ENCODE results near the gene FLOT2. TPM values are rescaled to one million over a fixed set of nuclear protein-coding genes. Genes with fewer than 3 reads are reported as not detected.

FLOT2 gene
- total RNA-seq, 4 donors from 2014 or later = 31.3 to 117 (median 37.4) TPM

DNA sequence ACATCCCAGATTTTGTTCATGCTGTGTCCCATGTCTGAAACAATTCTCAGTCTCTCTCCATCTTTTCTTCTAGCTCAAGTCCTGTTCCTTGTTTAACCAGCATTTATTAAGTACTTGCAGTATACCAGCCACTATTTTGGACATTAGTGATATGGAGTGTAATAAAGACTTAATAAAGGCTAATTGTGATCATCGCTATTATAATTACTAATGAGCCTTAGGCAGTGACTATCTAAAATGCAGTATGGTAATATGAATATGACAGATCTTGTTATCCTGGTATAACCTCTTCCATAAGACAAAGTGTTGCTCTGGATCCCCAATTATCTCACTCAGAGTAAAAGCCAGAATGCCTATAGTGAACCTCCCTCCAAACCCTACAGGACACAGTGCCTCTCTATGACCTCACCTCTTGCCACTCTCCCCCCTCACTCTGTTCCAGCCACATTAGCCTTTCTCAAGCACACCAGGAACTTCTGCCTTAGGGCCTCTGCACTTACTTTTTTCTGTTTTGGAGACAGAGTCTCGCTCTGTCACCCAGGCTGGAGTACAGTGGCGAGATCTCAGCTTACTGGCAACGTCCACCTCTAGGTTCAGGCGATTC lies 1.8 kb upstream of the FLOT2 start:
- Histone ChIP-seq H3K36me3 (no peaks in the 10 kb centered on the region), H3K9me3 (no peaks in the 10 kb centered on the region), H3K27me3 (no peaks in the 10 kb centered on the region), H3K4me3 (no peak overlapping the region), H3K4me1 (peaks cover 0 to 16% of the 10 kb centered on the region in 2 donors), H3K27ac (no peak overlapping the region)
- TF ChIP-seq, protein P1, sequence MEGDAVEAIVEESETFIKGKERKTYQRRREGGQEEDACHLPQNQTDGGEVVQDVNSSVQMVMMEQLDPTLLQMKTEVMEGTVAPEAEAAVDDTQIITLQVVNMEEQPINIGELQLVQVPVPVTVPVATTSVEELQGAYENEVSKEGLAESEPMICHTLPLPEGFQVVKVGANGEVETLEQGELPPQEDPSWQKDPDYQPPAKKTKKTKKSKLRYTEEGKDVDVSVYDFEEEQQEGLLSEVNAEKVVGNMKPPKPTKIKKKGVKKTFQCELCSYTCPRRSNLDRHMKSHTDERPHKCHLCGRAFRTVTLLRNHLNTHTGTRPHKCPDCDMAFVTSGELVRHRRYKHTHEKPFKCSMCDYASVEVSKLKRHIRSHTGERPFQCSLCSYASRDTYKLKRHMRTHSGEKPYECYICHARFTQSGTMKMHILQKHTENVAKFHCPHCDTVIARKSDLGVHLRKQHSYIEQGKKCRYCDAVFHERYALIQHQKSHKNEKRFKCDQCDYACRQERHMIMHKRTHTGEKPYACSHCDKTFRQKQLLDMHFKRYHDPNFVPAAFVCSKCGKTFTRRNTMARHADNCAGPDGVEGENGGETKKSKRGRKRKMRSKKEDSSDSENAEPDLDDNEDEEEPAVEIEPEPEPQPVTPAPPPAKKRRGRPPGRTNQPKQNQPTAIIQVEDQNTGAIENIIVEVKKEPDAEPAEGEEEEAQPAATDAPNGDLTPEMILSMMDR (IDR thresholded peaks at IDR 0.05) = no peak
- TF ChIP-seq POLR2A (IDR thresholded peaks at IDR 0.05) = no peak
- no peak for DNase-seq
- intact Hi-C loops (cut with DNase I; ENCODE audit: low total_unique reads) = loop anchor here (10.0 kb wide), 1 partner anchor 135 kb away; no protein-coding TSS in a partner anchor

DNA sequence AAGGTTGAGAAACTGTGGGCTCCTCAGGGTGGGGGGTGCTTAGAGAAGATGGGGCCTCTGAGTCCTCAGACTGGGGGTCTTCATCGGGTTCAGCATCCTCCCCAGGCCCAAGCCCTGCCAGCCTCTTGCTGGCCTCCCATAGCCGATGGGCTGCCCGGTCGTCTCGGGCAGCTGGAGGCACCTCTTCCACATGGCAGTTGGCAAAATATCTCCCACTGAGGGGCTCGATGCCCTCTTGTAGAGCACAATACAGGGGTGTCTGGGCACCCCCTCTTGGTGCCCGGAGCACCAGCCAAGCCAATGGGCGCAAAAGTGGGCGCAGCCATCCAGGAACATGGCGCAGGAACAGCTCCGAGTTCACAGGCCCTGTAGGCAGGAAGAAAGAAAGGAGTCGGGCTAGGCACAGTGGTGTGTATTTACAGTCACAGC lies 1.0 kb upstream of the FLOT2 start:
- TF ChIP-seq, protein P1 (IDR thresholded peaks at IDR 0.05) = no peak
- no peak for TF ChIP-seq POLR2A (IDR thresholded peaks at IDR 0.05)
- H3K27ac ChIP-seq = peak overlapping the region; percentile 93 to 94

DNA sequence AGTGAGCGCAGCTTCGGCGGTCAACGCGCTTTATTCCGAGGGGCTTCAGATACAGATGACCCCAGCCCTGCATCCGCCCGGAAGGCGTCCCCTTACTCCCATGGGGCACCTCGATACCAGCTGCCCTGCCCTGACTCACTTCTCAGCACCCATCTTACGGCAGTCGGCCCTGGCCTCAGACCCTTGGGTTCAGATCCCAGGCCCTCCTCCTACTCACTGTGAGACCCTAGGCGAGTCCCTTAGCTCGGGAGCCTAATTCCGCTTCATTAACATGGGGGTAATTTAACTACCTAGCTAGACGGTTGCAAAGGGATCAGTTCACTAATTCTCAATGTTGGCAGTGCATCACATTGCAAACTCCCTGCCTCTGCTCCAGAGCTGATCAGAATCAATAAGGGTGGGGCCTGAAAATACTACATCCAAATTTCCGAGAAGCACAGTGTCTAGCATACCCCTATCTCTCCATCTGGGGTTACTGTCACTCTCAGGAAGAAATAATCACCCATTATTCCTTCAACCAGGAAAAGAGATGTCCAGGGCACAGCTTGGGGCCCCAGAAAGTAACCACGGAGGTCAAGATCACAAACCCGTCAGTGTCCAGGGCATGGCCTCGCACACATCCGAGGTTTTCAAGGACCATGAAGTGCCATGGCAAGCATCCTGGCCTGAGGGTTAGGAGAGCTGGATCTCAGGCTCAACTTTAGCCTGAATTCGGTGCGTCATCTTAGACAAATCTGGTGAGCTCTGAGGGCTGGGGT lies 415 bp upstream of the FLOT2 start:
- TF ChIP-seq POLR2A (IDR thresholded peaks at IDR 0.05) = no peak
- TF ChIP-seq, protein P1 (IDR thresholded peaks at IDR 0.05) = no peak
- Histone ChIP-seq H3K9me3 (no peaks in the 10 kb centered on the region), H3K27me3 (no peaks in the 10 kb centered on the region), H3K27ac (peak overlapping the region; percentile 93 to 94), H3K4me1 (peaks cover 0 to 12% of the 10 kb centered on the region in 2 donors), H3K4me3 (peak overlapping the region; percentile 85 to 91), H3K36me3 (no peaks in the 10 kb centered on the region)
- DNase-seq = no peak
- intact Hi-C loops (cut with DNase I; ENCODE audit: low total_unique reads) = loop anchor here (10.0 kb wide), 1 partner anchor 133 kb away; no protein-coding TSS in a partner anchor

More for the DNA sequence above, 1.0 kb upstream of the FLOT2 start:
- Histone ChIP-seq H3K4me1 (peaks cover 0 to 16% of the 10 kb centered on the region in 2 donors), H3K36me3 (no peaks in the 10 kb centered on the region), H3K4me3 (no peak overlapping the region), H3K9me3 (no peaks in the 10 kb centered on the region), H3K27me3 (no peaks in the 10 kb centered on the region)
- DNase-seq = no peak
- intact Hi-C loops (cut with DNase I; ENCODE audit: low total_unique reads) = loop anchor here (10.0 kb wide), 1 partner anchor 134 kb away; no protein-coding TSS in a partner anchor

DNA sequence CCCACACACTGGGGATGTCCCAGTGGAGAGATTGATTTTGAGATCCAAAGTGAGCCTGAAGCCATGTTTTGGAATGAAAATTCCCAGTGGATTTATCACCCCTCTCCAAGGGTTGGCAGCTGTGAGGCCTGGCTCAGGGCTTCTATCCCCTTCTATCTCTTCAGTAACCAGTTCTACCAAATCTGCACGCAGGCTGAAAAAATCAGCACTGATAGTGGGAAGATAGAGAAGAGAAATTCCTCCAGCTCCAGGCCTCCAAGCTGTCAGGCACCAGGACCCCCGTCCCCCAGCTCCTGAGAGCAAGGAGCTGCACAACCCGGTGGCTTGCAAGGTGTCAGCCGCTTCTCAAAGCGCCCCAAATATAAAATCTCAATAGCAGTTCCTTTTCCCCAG lies 1.0 kb downstream of the FLOT2 start:
- intact Hi-C loops (cut with DNase I; ENCODE audit: low total_unique reads) = loop anchor here (10.0 kb wide), 1 partner anchor 132 kb away; no protein-coding TSS in a partner anchor
- H3K9me3 ChIP-seq = no peaks in the 10 kb centered on the region
- no peak for TF ChIP-seq POLR2A (IDR thresholded peaks at IDR 0.05)
- TF ChIP-seq, protein P1 (IDR thresholded peaks at IDR 0.05) = no peak
- H3K36me3 ChIP-seq = no peaks in the 10 kb centered on the region
- H3K4me1 ChIP-seq = peaks cover 0 to 12% of the 10 kb centered on the region in 2 donors
- H3K27me3 ChIP-seq = no peaks in the 10 kb centered on the region
- DNase-seq = no peak
- peak overlapping the region; percentile 85 to 91 for H3K4me3 ChIP-seq
- peak overlapping the region; percentile 93 to 94 for H3K27ac ChIP-seq

All from uterus (tissue), 4 donors.